ENCODE measurements around the gene ELF5. TPM values are rescaled to one million over a fixed set of nuclear protein-coding genes. Genes with fewer than 3 reads are reported as not detected.

Gene ELF5
- polyA plus RNA-seq, 1 experiment = not detected

GRCh38 chr11:34540870-34541269, 27.3 kb upstream of the ELF5 start:
- H3K27me3 ChIP-seq (ENCODE audit: control insufficient read depth, insufficient read depth, low read length) = peaks cover 19% of the 10 kb centered on the region
- no peaks in the 10 kb centered on the region for H3K36me3 ChIP-seq (ENCODE audit: control insufficient read depth, insufficient read depth, low read length)
- H3K4me3 ChIP-seq (ENCODE audit: low read depth, low read length) = no peak overlapping the region
- ChIA-PET CTCF (interaction anchor here (0.7 kb wide), 2 partner anchors 20 to 101 kb away, joined by 3 read pairs; no protein-coding TSS in a partner anchor), POLR2A (no interaction called here)
- no peak for TF ChIP-seq CTCF (IDR thresholded peaks at IDR 0.05; ENCODE audit: insufficient read depth, low read depth, low read length)
- DNase-seq (ENCODE audit: low read depth) = no peak

DNA sequence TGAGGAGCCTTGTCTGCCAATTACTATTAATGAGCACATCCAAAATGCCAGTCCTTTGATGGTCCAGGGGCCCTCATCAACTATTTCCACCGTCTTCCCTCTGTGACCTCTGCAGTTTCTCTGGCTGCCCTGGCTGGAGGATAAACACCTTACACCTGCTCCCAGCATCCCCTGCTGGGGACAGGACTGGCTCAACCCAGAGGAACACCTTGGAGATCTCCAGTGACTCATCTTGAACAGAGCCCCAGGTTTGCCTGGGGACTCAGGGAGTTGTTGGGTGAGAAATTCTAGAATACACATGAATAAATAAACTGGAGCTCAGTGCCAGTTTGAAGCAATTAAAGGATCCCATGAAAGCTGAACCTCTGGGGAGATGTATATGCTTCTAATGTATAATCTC, 24.0 kb upstream of the ELF5 start:
- Histone ChIP-seq H3K36me3 (ENCODE audit: control insufficient read depth, insufficient read depth, low read length) (no peaks in the 10 kb centered on the region), H3K4me3 (ENCODE audit: low read depth, low read length) (no peak overlapping the region), H3K27me3 (ENCODE audit: control insufficient read depth, insufficient read depth, low read length) (peaks cover 16% of the 10 kb centered on the region)
- ChIA-PET CTCF (interaction anchor here (1.1 to 2.3 kb wide), 2 partner anchors 25 to 48 kb away, joined by 4 to 12 read pairs; partner anchors contain the start of gene ELF5), POLR2A (no interaction called here)
- no peak for TF ChIP-seq CTCF (IDR thresholded peaks at IDR 0.05; ENCODE audit: insufficient read depth, low read depth, low read length)
- DNase-seq (ENCODE audit: low read depth) = no peak

- H3K4me3 ChIP-seq (ENCODE audit: low read depth, low read length) = no peak overlapping the region
- TF ChIP-seq CTCF (IDR thresholded peaks at IDR 0.05; ENCODE audit: insufficient read depth, low read depth, low read length) = no peak
- CTCF ChIA-PET = interaction anchor here (0.6 kb wide), 1 partner anchor 1068 kb away, joined by 3 read pairs; no protein-coding TSS in a partner anchor
- POLR2A ChIA-PET = no interaction called here
- peaks cover 15% of the 10 kb centered on the region for H3K27me3 ChIP-seq (ENCODE audit: control insufficient read depth, insufficient read depth, low read length)
- no peak for DNase-seq (ENCODE audit: low read depth)
- H3K36me3 ChIP-seq (ENCODE audit: control insufficient read depth, insufficient read depth, low read length) = no peaks in the 10 kb centered on the region
Measured at GRCh38 chr11:34536056-34536455, 22.5 kb upstream of the ELF5 start.

DNA sequence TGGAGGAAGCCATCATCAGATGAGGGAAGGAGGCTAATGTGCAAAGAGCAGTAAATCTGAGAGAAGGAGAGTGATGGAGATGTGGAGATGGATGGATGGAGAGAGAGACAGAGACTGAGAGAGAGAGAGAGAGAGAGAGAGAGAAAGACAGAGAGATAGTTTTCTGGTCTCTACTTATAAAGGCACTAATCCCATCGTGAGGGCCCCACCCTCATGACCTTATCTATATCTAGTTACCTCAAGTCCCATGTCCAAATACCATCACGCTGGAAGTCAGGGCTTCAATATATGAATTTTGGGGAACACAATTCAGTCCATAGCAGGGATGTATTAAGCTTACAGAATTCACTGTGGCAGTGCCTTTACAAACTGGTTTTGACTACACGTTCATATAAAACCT, 21.2 kb upstream of the ELF5 start:
- H3K36me3 ChIP-seq (ENCODE audit: control insufficient read depth, insufficient read depth, low read length) = no peaks in the 10 kb centered on the region
- peaks cover 15% of the 10 kb centered on the region for H3K27me3 ChIP-seq (ENCODE audit: control insufficient read depth, insufficient read depth, low read length)
- TF ChIP-seq CTCF (IDR thresholded peaks at IDR 0.05; ENCODE audit: insufficient read depth, low read depth, low read length) = no peak
- no peak overlapping the region for H3K4me3 ChIP-seq (ENCODE audit: low read depth, low read length)
- no peak for DNase-seq (ENCODE audit: low read depth)
- ChIA-PET POLR2A (no interaction called here), CTCF (no interaction called here)

GRCh38 chr11:34531663-34532062, 18.1 kb upstream of the ELF5 start:
- Histone ChIP-seq H3K36me3 (ENCODE audit: control insufficient read depth, insufficient read depth, low read length) (no peaks in the 10 kb centered on the region), H3K4me3 (ENCODE audit: low read depth, low read length) (no peak overlapping the region), H3K27me3 (ENCODE audit: control insufficient read depth, insufficient read depth, low read length) (peaks cover 5% of the 10 kb centered on the region; the same call in 1 of the 2 replicates)
- ChIA-PET CTCF (interaction anchor here (1.2 to 1.6 kb wide), 2 partner anchors 18 to 40 kb away, joined by 4 to 6 read pairs; partner anchors contain the start of gene ELF5), POLR2A (no interaction called here)
- TF ChIP-seq CTCF (IDR thresholded peaks at IDR 0.05; ENCODE audit: insufficient read depth, low read depth, low read length) = no peak
- DNase-seq (ENCODE audit: low read depth) = no peak

All from BJ (cell line).